ENCODE measurements around the gene MAS1. TPM values are rescaled to one million over a fixed set of nuclear protein-coding genes. Genes with fewer than 3 reads are reported as not detected.

Gene MAS1
- polyA plus RNA-seq, 1 donor (not counting 4 experiments of a cell fraction or from before 2014, with no cell fraction given), result not detected

DNA sequence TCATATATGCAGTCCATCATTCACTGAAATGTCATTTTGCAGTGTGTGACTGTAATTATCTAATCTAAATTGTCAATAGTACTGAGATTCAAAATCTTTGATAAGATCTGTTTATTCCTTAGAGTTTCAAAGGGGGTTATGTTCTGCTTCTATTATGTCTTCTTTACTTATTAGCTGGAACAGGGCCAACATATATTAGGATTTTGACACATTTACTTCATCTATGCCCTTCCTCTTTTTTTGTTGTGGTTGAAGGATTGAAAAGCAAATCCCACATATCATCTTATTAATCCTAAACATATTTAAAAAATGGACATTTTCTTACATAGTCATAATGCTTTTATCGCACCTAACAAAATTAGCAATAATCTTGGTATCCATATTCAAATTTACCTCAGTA is 30.3 kb upstream of the MAS1 start:
- dilution Hi-C loops (cut with MboI; ENCODE audit: extremely low pct_ligation_motif_present, low sequenced_read_pairs), result no loop called here
- TF ChIP-seq, protein P1, sequence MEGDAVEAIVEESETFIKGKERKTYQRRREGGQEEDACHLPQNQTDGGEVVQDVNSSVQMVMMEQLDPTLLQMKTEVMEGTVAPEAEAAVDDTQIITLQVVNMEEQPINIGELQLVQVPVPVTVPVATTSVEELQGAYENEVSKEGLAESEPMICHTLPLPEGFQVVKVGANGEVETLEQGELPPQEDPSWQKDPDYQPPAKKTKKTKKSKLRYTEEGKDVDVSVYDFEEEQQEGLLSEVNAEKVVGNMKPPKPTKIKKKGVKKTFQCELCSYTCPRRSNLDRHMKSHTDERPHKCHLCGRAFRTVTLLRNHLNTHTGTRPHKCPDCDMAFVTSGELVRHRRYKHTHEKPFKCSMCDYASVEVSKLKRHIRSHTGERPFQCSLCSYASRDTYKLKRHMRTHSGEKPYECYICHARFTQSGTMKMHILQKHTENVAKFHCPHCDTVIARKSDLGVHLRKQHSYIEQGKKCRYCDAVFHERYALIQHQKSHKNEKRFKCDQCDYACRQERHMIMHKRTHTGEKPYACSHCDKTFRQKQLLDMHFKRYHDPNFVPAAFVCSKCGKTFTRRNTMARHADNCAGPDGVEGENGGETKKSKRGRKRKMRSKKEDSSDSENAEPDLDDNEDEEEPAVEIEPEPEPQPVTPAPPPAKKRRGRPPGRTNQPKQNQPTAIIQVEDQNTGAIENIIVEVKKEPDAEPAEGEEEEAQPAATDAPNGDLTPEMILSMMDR (optimal IDR thresholded peaks at IDR 0.05 in 1 of 3, IDR thresholded peaks at IDR 0.05 in 1 of 3, conservative IDR thresholded peaks at IDR 0.05 in 1 of 3; ENCODE audit: extremely low read depth in 1 of 3, insufficient read depth in 2 of 3, low read length in 3 of 3), result no peak
- TF ChIP-seq EZH2 (IDR thresholded peaks at IDR 0.05; ENCODE audit: low read length), result no peak
- Histone ChIP-seq H3K27me3 (ENCODE audit: control insufficient read depth, extremely low read depth, insufficient read depth, low read length) (peaks cover 4% of the 10 kb centered on the region), H3K9me3 (ENCODE audit: control insufficient read depth, low read depth, low read length) (no peaks in the 10 kb centered on the region), H3K79me2 (ENCODE audit: control insufficient read depth, insufficient read depth, low read length) (no peaks in the 10 kb centered on the region), H3K4me3 (ENCODE audit: control insufficient read depth in 2 of 3, extremely low read depth in 1 of 3, insufficient read depth in 2 of 3, low read depth in 1 of 3, low read length in 3 of 3) (no peak overlapping the region), H3K9ac (ENCODE audit: control insufficient read depth, extremely low read depth, insufficient read depth, low read length) (no peak overlapping the region), H3K9me1 (ENCODE audit: control insufficient read depth, extremely low read depth, insufficient read depth, low read length) (no peaks in the 10 kb centered on the region), H3K4me2 (ENCODE audit: control insufficient read depth, extremely low read depth, insufficient read depth, low read depth, low read length) (no peak overlapping the region), H3K36me3 (ENCODE audit: control insufficient read depth in 2 of 2, extremely low read depth in 1 of 2, insufficient read depth in 2 of 2, low read length in 2 of 2) (no peaks in the 10 kb centered on the region), H3K27ac (ENCODE audit: control insufficient read depth, insufficient read depth, low read length) (no peak overlapping the region), H4K20me1 (ENCODE audit: control insufficient read depth, extremely low read depth, insufficient read depth, low read length) (no peaks in the 10 kb centered on the region), H3K4me1 (ENCODE audit: control insufficient read depth, extremely low read depth, insufficient read depth, low read length) (no peaks in the 10 kb centered on the region), H2AFZ (ENCODE audit: control insufficient read depth, low read length) (no peak overlapping the region)
- FAIRE-seq, result no peak
- no peak for DNase-seq (ENCODE audit: low read depth, low spot score)

DNA sequence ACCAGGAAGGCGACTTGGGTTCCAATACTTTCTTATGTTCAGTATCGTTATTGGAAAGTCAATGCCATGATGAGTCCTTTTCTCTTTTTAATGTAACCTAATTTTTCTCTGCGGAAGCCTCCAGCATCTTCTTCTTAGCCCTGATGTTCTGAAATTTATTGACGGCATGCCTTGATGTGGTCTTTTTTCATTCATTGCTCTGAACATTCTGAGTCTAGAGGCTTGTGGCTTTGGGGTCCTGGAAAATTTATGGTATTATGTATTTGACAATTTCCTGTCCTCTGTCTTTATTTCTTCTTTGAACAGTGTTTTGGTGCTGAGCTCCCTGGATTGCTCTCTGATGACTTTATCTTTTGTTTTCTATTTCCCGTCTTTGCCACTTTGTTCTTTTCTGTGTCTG is 28.7 kb upstream of the MAS1 start:
- Histone ChIP-seq H3K79me2 (ENCODE audit: control insufficient read depth, insufficient read depth, low read length) (no peaks in the 10 kb centered on the region), H3K4me1 (ENCODE audit: control insufficient read depth, extremely low read depth, insufficient read depth, low read length) (no peaks in the 10 kb centered on the region), H3K27me3 (ENCODE audit: control insufficient read depth, extremely low read depth, insufficient read depth, low read length) (peaks cover 4% of the 10 kb centered on the region), H3K9me1 (ENCODE audit: control insufficient read depth, extremely low read depth, insufficient read depth, low read length) (no peaks in the 10 kb centered on the region), H3K9me3 (ENCODE audit: control insufficient read depth, low read depth, low read length) (no peaks in the 10 kb centered on the region), H3K4me2 (ENCODE audit: control insufficient read depth, extremely low read depth, insufficient read depth, low read depth, low read length) (no peak overlapping the region), H3K27ac (ENCODE audit: control insufficient read depth, insufficient read depth, low read length) (no peak overlapping the region), H3K36me3 (ENCODE audit: control insufficient read depth in 2 of 2, extremely low read depth in 1 of 2, insufficient read depth in 2 of 2, low read length in 2 of 2) (no peaks in the 10 kb centered on the region), H3K9ac (ENCODE audit: control insufficient read depth, extremely low read depth, insufficient read depth, low read length) (no peak overlapping the region), H2AFZ (ENCODE audit: control insufficient read depth, low read length) (no peak overlapping the region), H3K4me3 (ENCODE audit: control insufficient read depth in 2 of 3, extremely low read depth in 1 of 3, insufficient read depth in 2 of 3, low read depth in 1 of 3, low read length in 3 of 3) (no peak overlapping the region), H4K20me1 (ENCODE audit: control insufficient read depth, extremely low read depth, insufficient read depth, low read length) (no peaks in the 10 kb centered on the region)
- dilution Hi-C loops (cut with MboI; ENCODE audit: extremely low pct_ligation_motif_present, low sequenced_read_pairs), result no loop called here
- FAIRE-seq, result no peak
- no peak for DNase-seq (ENCODE audit: low read depth, low spot score)
- TF ChIP-seq EZH2 (IDR thresholded peaks at IDR 0.05; ENCODE audit: low read length), result no peak
- TF ChIP-seq, protein P1 (optimal IDR thresholded peaks at IDR 0.05 in 1 of 3, IDR thresholded peaks at IDR 0.05 in 1 of 3, conservative IDR thresholded peaks at IDR 0.05 in 1 of 3; ENCODE audit: extremely low read depth in 1 of 3, insufficient read depth in 2 of 3, low read length in 3 of 3), result no peak
